ENCODE data around the gene PDZRN3.

- TF ChIP-seq, protein P1, sequence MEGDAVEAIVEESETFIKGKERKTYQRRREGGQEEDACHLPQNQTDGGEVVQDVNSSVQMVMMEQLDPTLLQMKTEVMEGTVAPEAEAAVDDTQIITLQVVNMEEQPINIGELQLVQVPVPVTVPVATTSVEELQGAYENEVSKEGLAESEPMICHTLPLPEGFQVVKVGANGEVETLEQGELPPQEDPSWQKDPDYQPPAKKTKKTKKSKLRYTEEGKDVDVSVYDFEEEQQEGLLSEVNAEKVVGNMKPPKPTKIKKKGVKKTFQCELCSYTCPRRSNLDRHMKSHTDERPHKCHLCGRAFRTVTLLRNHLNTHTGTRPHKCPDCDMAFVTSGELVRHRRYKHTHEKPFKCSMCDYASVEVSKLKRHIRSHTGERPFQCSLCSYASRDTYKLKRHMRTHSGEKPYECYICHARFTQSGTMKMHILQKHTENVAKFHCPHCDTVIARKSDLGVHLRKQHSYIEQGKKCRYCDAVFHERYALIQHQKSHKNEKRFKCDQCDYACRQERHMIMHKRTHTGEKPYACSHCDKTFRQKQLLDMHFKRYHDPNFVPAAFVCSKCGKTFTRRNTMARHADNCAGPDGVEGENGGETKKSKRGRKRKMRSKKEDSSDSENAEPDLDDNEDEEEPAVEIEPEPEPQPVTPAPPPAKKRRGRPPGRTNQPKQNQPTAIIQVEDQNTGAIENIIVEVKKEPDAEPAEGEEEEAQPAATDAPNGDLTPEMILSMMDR (IDR thresholded peaks at IDR 0.05; ENCODE audit: extremely low read depth in 1 of 2, insufficient read depth in 1 of 2, low read depth in 1 of 2, low read length in 2 of 2): no peak
- TF ChIP-seq POLR2A (IDR thresholded peaks at IDR 0.05; ENCODE audit: low read depth, low read length) (no peak), JUN (IDR thresholded peaks at IDR 0.05; ENCODE audit: borderline replicate concordance, insufficient read depth, insufficient read length, low read depth) (no peak)
- TF ChIP-seq, protein P2, sequence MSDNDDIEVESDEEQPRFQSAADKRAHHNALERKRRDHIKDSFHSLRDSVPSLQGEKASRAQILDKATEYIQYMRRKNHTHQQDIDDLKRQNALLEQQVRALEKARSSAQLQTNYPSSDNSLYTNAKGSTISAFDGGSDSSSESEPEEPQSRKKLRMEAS (IDR thresholded peaks at IDR 0.05; ENCODE audit: insufficient read depth, insufficient read length): no peak
Observed at GRCh38 chr3:73509816-73510215, 114.9 kb downstream of the PDZRN3 start.
